Measurements from ENCODE around the gene PPIL1. TPM values are rescaled to one million over a fixed set of nuclear protein-coding genes. Genes with fewer than 3 reads are reported as not detected.

Gene PPIL1
- total RNA-seq, 4 donors from 2014 or later: 17.5 to 31.6 (median 20.9) TPM

DNA sequence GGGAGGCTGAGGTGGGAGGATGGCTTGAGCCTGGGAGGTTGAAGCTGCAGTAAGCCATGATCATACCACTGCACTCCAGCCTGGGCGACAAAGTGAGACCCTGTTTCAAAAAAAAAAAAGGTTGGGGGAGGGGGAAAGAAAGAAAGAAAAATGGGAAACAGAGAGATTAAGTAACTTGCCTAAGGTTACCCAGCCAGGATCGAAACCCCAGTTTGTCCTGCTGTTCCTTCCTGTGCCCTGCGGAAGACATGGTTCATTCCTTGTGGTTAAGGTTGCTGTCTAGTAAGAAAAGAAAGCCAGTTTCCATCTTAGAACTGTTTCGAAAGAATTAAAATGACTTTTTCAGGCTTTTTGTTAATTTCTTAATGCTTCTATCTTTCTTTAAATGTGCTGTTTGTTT, 41.0 kb upstream of the PPIL1 start:
- DNase-seq (ENCODE audit: low spot score) (no peak), ATAC-seq (ENCODE audit: low FRiP score) (no peak)
- TF ChIP-seq, protein P1, sequence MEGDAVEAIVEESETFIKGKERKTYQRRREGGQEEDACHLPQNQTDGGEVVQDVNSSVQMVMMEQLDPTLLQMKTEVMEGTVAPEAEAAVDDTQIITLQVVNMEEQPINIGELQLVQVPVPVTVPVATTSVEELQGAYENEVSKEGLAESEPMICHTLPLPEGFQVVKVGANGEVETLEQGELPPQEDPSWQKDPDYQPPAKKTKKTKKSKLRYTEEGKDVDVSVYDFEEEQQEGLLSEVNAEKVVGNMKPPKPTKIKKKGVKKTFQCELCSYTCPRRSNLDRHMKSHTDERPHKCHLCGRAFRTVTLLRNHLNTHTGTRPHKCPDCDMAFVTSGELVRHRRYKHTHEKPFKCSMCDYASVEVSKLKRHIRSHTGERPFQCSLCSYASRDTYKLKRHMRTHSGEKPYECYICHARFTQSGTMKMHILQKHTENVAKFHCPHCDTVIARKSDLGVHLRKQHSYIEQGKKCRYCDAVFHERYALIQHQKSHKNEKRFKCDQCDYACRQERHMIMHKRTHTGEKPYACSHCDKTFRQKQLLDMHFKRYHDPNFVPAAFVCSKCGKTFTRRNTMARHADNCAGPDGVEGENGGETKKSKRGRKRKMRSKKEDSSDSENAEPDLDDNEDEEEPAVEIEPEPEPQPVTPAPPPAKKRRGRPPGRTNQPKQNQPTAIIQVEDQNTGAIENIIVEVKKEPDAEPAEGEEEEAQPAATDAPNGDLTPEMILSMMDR (IDR thresholded peaks at IDR 0.05): no peak

DNA sequence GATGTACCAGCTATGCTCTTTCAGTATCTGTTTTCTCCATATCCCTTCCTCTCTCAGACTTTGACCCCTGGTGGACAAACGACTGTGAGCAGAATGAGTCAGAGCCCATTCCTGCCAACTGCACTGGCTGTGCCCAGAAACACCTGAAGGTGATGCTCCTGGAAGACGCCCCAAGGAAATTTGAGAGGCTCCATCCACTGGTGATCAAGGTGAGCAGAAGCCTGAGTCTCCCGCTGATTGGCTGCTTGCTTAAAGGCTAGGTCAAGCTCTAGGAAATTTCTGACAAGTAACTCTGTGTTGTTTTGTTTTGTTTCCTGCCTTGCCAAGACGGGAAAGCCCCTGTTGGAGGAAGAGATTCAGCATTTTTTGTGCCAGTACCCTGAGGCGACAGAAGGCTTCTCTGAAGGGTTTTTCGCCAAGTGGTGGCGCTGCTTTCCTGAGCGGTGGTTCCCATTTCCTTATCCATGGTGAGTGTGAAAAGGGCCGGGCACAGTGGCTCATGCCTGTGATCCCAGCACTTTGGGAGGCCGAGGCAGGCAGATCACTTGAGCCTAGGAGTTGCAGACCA, 39.7 kb upstream of the PPIL1 start:
- TF ChIP-seq, protein P1 (IDR thresholded peaks at IDR 0.05): no peak
- ATAC-seq (ENCODE audit: low FRiP score) (no peak), DNase-seq (ENCODE audit: low spot score) (no peak)

GRCh38 chr6:36913082-36913481, 38.5 kb upstream of the PPIL1 start:
- no peak for DNase-seq (ENCODE audit: low spot score)
- ATAC-seq (ENCODE audit: low FRiP score): no peak
- TF ChIP-seq, protein P1 (IDR thresholded peaks at IDR 0.05): no peak

DNA sequence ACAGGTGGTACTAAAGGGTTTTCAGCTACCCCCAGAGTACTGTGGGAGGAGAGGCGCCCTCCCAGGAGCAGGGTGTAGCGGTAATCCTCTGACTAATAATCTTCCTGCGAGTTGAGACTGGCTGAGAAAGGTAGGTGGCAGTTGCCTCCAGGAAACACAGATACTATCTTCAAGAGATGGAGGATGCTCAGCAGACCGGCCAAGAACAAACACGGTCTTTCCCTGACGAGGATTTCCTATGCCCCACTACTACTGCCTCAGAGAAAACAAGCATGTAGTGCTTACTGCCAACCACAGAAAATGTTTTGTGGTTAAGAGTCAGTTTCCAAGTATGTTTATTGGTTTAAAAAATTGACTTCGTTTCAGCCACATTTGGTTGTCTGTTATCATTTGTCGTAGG, 38.0 kb upstream of the PPIL1 start:
- ATAC-seq (ENCODE audit: low FRiP score) (no peak), DNase-seq (ENCODE audit: low spot score) (no peak)
- TF ChIP-seq, protein P1 (IDR thresholded peaks at IDR 0.05): no peak

GRCh38 chr6:36912030-36912454, 37.4 kb upstream of the PPIL1 start:
- TF ChIP-seq, protein P1 (IDR thresholded peaks at IDR 0.05): no peak

GRCh38 chr6:36908747-36909146, 34.1 kb upstream of the PPIL1 start:
- ATAC-seq (ENCODE audit: low FRiP score): no peak
- DNase-seq (ENCODE audit: low spot score): no peak
- TF ChIP-seq, protein P1 (IDR thresholded peaks at IDR 0.05): no peak

More at GRCh38 chr6:36912030-36912454, 37.4 kb upstream of the PPIL1 start:
- DNase-seq (ENCODE audit: low spot score): no peak
- no peak for ATAC-seq (ENCODE audit: low FRiP score)

- ATAC-seq (ENCODE audit: low FRiP score) (no peak), DNase-seq (ENCODE audit: low spot score) (no peak)
- TF ChIP-seq, protein P1 (IDR thresholded peaks at IDR 0.05): no peak
These were observed 33.2 kb upstream of the PPIL1 start for GRCh38 chr6:36907781-36908180.

All from omental fat pad (tissue), 4 donors.